T follicular helper cell (primary cell): ENCODE data around the gene GALNT7.
A peak's percentile ranks its signal among the peaks of the same experiment; 100 is the strongest.
"Not testable (repeated sequence)": the region's sequence is repeated elsewhere in the genome, so short reads cannot be mapped to it uniquely, and the experiment has no call there.

Experiments used
- DNase-seq: peaks from one replicate; pipeline ENCODE4 v3.0.0-alpha.2; 2020; ENCODE audit warnings: low read depth
- total RNA-seq, 2 experiments: gene quantifications; one replicate each; lab custom pipeline; 2026; lab: John Stamatoyannopoulos, UW

Gene GALNT7
- total RNA-seq, result 26.0 to 29.3 reads per million in 2 experiments

GRCh38 chr4:173168396-173169177, at the start of gene GALNT7:
Gene GALNT7, plus strand, starts transcription at chr4:173168811. Its CDS starts 25 bp downstream, at chr4:173168836.
- peak; percentile 55 for DNase-seq

GRCh38 chr4:173118819-173119218, 49.8 kb upstream of the GALNT7 start:
- not testable (repeated sequence) for DNase-seq

GRCh38 chr4:173119818-173120217, 48.8 kb upstream of the GALNT7 start:
- no peak for DNase-seq

DNA sequence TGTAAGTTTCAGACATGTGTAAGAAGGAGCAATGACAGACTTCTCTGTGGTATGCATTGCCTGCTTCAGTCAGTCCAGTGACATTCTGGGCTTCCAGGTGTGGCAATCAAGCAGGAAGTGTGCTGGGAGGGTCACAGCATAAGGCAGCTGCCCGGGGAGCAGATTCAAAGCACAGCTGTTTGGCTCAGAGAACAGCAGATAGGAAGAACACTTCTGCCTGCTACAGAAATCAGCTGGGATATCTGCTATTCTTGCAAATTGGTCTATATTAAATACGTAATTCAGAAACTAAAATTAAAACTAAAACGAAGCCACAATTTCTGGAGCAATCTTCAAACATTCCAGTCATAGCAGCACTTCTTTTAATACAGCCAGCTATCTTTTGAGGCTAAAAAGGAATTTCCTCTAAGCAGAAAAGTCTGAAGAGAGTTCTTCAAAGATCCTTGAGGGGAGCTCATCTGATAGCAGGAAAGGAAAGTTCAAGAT, 47.5 kb upstream of the GALNT7 start:
- no peak for DNase-seq

- DNase-seq, result no peak
Measured at GRCh38 chr4:173124209-173124865, 44.3 kb upstream of the GALNT7 start.

- DNase-seq, result no peak
Measured at GRCh38 chr4:173125216-173125812, 43.3 kb upstream of the GALNT7 start.

DNA sequence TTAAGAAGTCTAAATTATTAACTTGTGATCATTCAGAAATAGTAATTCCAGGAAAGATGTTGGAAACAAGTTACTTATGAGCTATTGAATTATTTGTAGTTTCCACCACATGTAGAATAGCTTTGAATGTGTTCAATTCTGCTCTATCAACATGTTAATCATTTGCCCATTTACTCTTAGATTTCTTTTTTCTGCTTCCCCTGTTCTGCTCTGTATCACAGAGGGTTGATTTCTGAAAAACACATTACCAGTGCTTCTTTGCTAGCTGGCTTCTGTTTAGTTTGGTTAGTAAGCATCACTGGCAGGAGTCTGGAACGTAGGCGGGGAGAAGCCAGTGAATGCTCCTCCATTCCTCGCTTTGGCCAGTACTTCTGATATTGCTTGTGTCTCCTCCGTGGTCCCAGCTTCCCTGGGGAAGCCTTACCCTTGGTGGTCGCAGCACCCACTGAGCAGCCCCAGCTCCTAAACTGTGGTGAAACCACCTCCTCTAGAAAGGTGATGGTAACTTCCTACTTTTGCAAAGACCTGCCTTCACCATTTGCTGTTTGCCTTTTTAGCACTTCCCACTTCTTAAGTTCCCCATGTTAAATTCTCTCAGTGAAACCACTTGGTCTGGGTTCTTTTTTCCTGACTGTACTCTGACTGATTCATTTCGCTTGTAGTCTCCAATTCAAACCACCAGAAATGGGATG, 40.3 kb upstream of the GALNT7 start:
- DNase-seq, result no peak

GRCh38 chr4:173130687-173131086, 37.9 kb upstream of the GALNT7 start:
- no peak for DNase-seq

DNA sequence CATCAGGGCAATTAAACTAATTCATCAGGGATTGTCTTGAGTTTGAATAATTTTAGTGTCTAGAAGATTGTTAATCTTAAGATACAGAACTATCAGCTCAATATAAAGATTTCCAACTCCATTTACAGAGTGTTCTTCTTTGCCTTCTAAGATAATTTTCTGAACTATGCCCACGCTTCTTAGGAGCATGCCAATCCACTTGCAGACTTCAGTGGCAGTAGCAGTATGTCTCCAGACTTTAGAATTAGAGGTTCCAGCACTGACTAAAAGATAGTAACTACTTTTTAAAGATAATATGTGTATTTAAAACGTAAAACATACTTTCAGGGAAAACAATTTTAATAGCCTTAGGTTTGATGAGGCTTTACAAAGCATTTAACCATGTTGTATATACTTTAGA, 34.2 kb upstream of the GALNT7 start:
- DNase-seq, result no peak

DNA sequence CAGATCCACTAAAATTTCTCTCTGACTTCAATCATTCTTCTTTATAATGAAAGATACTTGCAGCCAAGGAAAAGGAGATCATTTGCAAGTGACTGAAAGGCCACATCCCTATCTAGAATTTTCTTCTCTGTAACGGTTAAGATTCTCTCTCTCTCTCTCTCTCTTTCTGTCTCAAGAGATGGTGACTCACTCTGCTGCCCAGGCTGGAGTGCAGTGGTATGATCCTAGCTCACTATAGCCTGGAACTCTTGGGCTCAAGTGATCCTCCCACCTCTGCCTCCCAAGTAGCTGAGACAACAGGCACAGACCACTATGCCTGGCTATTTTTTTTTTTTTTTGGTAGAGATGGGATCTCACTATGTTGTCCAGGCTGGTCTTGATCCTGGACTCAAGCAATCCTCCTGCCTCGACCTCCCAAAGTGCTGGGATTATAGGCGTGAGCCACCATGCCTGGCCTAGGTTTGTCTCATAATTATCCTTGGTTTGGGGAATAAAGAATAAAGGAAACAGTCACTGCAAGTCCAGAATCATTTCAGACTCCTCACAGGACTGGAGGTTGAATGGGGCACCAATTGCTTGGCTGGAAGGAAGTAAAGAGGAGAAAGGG, 33.3 kb upstream of the GALNT7 start:
- no peak for DNase-seq

DNA sequence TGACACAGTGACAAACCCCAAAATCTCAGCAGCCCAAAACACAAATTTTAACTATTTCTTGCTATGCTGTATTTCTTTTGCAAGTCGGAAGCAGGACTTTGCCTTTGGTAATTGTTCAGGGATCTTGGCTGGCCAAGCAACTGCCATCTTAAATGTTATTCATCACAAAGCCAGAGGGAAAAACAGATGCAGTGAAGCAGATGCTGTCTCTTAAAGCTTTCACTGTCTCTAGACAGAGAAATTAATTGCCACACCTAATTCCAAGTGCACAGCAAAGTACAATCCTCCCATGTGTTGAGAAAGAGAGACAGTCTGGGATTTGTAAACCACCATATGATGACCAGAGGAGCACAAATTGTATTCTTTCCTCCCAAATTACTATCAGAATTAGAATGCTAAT, 30.0 kb upstream of the GALNT7 start:
- no peak for DNase-seq

- DNase-seq, result no peak
Measured at GRCh38 chr4:173139561-173139960, 29.1 kb upstream of the GALNT7 start.

- DNase-seq, result no peak
Measured at GRCh38 chr4:173145131-173145530, 23.5 kb upstream of the GALNT7 start.

DNA sequence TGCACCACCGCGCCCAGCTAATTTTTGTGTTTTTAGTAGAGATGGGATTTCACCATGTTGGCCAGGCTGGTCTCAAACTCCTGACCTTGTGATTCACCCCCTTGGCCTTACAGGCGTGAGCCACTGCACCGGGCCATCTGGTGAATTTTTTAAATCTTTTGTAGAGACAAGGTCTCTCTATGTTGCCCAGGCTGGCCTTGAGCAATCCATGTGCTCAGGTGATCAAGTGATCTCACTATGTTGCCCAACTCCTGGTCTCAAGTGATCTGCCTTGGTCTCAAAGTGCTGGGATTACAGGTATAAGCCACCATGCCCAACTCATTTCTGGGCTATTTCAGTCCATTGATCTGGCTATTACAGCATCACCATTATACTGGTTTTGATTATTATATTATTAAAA, 22.2 kb upstream of the GALNT7 start:
- no peak for DNase-seq

- no peak for DNase-seq
Measured at GRCh38 chr4:173151496-173151895, 17.1 kb upstream of the GALNT7 start.

DNA sequence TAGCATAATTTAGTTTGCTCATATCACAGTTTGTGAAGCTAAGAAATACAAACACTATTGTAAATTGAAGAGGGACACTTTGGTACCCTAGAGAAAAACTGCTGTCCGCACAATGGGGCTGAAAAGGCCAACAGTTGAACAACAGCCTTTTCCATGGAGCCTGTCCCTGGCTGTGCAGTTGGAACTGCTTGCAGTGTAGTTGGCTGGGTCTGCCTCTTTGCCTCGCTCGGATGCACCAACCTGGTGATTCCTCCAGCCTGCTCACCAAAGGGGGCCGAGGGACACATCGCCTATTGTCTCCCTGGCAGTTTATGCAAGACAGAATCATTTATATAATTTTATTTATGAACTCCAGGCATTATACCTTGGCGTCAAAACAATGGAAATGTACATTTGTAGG, 16.5 kb upstream of the GALNT7 start:
- DNase-seq, result no peak

DNA sequence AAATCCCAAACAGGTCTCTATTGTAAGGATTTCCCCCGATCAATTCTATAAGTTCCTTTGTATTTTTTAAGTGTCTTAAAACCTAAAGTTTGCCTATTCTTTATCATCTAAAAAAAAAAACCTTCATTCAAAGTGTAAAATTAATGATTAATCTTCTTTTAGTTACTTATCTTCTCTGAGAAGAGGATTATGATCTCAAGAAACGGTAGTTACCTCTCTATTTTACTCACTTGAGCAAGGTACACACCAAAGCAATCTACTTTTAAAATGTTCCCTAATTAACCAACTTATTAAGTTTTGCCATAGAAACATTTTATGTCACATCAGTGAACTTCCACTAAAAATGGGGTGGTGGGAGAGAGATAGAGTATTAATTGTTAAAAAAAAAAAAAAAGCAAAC, 15.2 kb upstream of the GALNT7 start:
- no peak for DNase-seq

GRCh38 chr4:173159791-173160190, 8.8 kb upstream of the GALNT7 start:
- DNase-seq, result no peak

- no peak for DNase-seq
Measured at GRCh38 chr4:173160871-173161270, 7.7 kb upstream of the GALNT7 start.

- DNase-seq, result no peak
Measured at GRCh38 chr4:173161311-173161710, 7.3 kb upstream of the GALNT7 start.

DNA sequence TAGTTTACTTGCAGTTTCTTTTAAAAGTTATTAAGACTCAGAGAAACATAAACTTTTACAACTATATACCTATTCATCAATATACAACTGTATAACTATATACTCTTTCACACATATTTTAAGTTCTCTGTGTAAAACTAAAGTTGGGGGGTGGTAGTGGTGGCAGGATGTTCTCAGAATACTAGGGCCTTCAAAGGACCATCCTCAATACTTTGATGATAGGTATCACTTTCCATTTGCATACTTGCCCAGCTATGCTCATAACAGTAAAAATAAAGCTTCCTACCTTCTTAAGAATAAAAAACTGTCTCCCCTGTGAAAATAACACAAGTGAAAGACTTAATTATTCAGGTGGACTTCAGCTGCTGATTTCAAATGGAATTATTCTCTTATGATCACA, 2.9 kb upstream of the GALNT7 start:
- no peak for DNase-seq

GRCh38 chr4:173166491-173166890, 2.1 kb upstream of the GALNT7 start:
- no peak for DNase-seq
